KOPT-K1 (cell line): ENCODE data around the gene POLD1.

Experiments
- H3K27ac ChIP-seq: fragments of 200-600 bp; sonication (generic); 2 replicates; pipeline ENCODE4 v1.5.1; 2016; ENCODE audit warnings: antibody characterized with exemption, mild to moderate bottlenecking, low read depth, low read length; ENCODE audit not compliant: poor library complexity, severe bottlenecking
- H3K36me3 ChIP-seq: fragments of 200-600 bp; sonication (generic); 2 replicates; pipeline ENCODE4 v1.5.1; 2017; ENCODE audit warnings: antibody characterized with exemption, mild to moderate bottlenecking, low read length, moderate library complexity; ENCODE audit not compliant: insufficient read depth
- H3K9me3 ChIP-seq: fragments of 200-600 bp; sonication (generic); 2 replicates; pipeline ENCODE4 v1.5.1; 2017; ENCODE audit warnings: antibody characterized with exemption, low read length, mild to moderate bottlenecking; ENCODE audit not compliant: insufficient read depth, poor library complexity, severe bottlenecking

Gene POLD1

DNA sequence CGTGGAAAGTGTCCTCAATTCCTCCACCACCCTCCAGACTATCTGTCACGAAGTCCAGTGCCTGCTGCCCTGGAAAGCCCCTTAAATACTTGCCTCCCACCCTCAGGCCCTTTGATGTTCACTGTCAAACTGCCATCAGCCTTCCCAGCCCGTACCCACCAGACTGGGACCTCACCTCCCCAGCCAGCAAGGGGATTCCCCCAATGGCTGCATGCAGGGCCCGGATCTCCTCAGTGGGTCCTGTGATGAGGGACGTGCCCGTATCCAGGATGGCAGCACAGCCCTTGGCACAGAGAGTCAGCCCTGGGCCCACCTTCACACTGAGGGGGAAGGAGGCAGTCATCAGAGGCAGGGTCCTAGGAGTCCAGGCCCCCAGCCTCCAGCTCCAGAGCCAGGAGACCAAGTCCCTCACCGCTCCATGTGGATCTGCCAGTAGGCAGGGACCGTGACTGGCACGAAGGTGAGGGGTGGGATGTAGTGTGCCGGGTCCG is 24.8 kb upstream of the POLD1 start:
- Histone ChIP-seq H3K27ac (no peak overlapping the region), H3K9me3 (no peaks in the 10 kb centered on the region), H3K36me3 (no peaks in the 10 kb centered on the region)

DNA sequence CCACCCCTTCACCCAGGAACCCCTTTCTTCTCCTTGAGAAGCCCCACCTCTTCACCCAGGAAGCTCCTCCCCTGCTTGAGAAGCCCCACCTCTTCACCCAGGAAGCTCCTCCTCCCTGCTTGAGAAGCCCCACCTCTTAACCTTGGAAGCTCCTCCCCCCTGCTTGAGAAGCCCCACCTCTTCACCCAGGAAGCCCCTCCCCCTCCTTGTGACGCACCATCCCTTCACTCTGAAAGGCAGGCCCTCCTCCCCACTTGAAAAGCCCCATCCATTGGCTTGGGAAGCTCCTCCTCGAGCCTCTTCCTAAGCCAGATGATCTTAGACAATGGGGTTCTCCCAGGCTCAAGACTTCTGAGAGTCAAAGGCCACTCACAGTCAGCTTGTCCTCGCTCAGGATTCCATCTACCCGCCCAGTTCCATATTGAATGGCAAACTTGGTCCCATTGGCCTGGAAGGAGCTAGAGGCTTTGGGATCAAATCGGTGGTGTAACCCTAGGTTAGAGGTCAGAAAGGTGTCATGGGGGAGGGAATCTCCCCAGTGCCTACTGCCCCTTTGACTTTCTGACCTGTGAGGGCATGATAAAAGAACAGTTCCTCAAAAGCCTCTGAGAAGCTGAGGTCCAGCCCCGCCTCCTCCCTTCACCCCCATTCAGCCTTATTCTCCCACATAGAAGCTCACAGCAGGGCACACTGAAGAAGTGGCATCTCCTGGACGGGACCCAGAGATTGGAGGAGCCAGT is 22.7 kb upstream of the POLD1 start:
- no peaks in the 10 kb centered on the region for H3K9me3 ChIP-seq
- no peak overlapping the region for H3K27ac ChIP-seq
- no peaks in the 10 kb centered on the region for H3K36me3 ChIP-seq

DNA sequence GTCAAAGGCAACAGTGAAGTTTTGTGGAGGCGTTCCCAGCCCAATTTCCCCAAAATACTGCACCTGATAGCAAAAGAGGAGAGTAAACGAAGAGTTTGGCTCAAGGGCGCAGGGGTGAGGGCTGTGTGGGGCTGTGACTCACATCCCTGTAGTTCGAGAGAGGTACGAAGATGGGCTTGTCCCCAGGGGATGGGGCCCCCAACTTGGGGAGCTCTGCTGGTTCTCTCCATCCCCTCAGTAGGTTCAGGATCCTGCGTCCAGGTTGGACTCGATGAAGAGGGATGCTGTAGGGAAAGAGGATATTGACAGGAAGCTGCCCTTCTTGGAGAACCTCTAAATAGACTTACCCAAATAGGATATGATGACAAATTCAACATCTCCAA is 22.1 kb upstream of the POLD1 start:
- Histone ChIP-seq H3K9me3 (no peaks in the 10 kb centered on the region), H3K36me3 (no peaks in the 10 kb centered on the region), H3K27ac (no peak overlapping the region)

DNA sequence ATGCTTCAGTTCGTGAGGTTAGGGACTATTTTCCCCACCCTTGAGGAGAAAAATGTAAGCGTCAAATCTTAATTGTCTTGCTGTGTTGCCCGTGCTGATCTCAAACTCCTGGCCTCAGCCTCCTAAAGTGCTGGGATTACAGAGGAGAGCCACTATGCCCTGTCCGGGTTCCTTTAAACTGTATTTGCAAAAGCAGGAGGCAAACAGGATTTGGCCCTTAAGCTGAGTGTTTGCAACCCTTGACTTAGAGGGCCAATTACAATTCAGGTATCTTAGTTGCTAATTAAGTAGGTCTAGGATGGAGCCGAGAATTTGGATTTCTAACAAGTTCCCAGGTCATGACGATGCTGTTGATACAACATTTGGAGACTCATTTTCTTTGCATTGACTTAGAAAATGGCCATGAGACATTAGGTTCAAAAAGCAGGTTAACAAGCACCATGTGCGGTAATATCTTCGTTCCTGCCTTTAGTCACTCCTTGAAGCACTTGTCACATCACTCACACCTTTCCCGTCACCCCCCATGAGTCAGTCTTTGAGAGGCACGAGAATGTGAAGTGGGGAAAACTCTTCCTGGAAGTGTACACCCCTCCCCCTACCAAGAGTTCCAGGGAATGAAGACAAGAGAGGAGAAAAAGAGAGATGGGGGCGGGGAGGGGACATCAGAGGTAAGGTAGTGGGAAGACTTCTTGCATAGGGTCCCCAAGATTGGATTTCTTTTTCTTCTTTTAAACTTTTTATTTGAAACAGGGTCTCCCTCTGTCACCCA is 21.3 kb upstream of the POLD1 start:
- no peaks in the 10 kb centered on the region for H3K9me3 ChIP-seq

DNA sequence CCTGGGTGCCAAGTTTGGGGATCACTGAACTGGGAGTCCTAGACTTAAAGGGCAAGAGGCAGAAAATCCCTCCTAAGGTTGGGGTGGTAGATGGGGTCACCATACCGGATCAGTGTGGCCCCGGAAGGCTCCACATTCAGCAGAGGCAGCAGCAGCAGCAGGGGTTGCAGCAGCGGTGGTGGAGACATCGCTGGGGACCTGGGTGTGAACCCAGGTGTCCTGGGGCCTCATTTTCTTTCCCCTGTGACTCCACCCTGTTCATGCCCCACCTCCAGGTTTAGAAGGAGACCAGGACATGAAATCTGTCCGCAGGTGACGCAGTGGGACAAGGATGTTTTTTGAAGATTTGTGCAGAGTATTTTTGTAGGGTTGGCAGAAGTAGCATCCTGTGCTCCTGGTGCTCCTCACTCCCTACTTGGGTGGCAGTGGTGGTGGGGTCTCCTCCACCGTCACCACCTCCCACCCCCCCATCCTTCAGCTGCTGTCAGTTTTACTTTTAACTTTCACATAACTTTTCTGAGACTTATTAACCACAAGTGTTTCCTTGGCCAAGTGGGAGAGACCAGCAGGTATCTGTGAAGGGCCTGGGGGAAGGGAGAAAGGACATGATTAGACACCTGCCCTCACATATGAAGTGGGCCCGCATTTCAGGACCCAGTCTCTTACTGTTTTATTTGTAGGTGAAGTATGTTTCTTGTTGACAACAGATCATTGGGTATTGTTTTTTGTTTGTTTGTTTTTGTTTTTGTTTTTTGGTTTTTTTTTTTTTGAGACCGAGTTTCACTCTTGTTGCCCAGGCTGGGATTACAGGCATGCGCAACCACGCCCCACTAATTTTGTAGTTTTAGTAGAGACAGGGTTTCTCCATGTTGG is 18.5 kb upstream of the POLD1 start, which contains the start of gene NAPSA:
Gene NAPSA, minus strand, starts transcription at position 206 of the 873 bp plus-strand sequence. Its CDS starts 18 bp downstream, at position 188.
- H3K36me3 ChIP-seq, result no peaks in the 10 kb centered on the region
- H3K9me3 ChIP-seq, result no peaks in the 10 kb centered on the region
- H3K27ac ChIP-seq, result peak within 1 kb of the TSS; percentile 39

More for the DNA sequence above, 21.3 kb upstream of the POLD1 start:
- Histone ChIP-seq H3K36me3 (no peaks in the 10 kb centered on the region), H3K27ac (no peak overlapping the region)

DNA sequence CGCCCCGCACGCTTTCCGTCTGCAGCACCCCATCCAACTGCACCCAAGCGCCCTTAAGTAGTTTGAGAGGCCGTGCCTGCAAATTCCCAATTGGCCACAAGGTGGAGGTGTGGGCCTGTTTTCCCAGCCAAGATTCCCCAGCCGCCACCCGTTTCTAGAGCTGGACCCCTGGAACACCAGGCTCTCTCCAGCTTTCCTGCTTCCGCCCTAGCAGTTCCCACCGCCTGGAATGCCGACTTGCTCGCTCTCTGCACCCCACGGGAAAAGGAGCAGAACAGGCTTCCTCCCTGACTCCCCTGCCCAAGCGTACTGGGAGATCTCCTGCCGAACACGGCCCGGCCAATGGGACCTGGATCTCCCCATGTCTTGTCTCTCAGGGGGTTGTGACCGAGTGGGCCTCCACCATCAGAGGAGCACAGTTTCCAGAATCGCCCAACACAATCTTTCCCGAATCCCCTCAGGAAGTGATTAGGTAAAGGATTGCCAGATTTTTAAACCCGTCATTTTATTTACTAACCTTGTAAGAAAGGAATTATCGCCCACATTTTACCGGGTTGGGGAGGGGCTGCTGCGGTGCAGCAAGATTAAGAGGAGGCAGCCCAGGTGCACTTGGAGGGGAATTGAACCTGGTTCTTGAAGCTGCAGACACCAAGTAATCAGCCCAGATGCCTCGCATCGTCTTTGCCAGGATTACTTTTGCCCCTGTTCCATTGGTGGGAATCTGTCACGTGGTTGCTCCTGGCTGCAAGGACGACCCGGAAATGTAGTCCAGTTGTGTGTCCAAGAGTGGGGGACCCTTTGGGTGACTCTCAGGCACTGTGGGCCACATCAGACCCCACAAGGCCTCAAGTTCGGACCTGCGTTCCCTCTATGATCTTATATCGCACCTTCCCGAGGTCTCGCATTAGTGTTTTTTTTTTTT is 15.2 kb upstream of the POLD1 start:
- no peaks in the 10 kb centered on the region for H3K9me3 ChIP-seq

DNA sequence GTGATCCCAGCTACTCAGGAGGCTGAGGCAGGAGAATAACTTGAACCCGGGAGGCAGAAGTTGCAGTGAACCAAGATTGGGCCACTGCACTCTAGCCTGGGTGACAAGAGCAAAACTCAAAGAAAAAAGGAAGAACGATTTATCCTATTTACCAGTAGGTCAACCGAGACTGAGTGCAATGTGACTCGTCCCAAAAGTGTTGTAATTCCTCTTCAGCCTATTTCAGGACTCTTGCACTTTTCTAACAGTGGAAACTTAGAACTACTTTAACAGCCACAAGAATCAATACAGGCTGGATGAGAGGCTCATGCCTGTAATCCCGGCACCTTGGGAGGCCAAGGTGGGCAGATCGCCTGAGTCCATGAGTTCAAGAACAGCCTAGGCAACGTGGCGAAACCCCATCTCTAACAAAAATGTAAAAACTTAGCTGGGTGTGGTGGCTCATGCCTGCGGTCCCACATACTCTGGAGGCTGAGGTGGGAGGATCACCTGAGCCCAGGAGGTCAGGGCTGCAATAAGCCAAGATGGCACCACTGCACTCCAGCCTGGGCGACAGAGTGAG is 12.2 kb upstream of the POLD1 start:
- no peaks in the 10 kb centered on the region for H3K9me3 ChIP-seq
- H3K36me3 ChIP-seq, result no peaks in the 10 kb centered on the region
- H3K27ac ChIP-seq, result no peak overlapping the region

More for the DNA sequence above, 15.2 kb upstream of the POLD1 start:
- H3K27ac ChIP-seq, result peak overlapping the region; percentile 67
- H3K36me3 ChIP-seq, result no peaks in the 10 kb centered on the region

DNA sequence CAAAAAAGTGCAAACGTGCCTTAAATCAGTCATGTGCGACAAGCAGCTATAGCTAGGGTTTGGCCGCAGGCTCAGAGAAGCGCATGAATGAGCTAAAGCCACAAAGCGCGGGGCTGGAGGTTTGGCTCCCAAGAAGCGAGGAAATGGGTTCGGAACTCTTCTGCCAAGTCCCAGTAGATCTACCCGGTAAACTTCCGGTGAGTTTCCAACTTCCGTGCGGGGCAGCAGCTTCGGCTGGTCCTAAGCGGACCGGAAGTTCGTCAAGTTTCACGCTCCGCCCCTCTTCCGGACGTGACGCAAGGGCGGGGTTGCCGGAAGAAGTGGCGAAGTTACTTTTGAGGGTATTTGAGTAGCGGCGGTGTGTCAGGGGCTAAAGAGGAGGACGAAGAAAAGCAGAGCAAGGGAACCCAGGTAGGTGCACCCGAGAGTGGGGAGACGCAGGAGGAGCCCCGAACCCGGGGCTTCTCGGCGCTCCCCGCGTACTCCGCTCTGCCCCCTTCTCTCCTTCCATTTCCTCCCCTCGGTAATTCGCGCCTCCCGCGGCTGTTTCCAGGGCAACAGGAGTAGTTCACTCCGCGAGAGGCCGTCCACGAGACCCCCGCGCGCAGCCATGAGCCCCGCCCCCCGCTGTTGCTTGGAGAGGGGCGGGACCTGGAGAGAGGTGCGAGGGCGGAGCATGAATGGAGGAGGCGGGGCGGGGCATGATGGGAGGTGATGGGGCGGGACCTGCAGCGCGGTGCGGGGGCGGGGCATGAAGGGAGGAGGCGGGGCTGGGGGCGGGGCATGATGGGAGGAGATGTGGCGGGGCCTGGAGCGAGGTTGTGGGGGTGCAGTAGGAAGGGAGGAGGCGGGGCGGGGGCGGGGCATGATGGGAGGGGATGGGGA is 7.7 kb upstream of the POLD1 start, which contains the start of gene NR1H2:
Gene NR1H2, plus strand, starts transcription at position 292 of the 885 bp plus-strand sequence. CDS start 1,149 bp downstream, outside the sequence.
- peak within 1 kb of the TSS; percentile 79 for H3K27ac ChIP-seq
- H3K9me3 ChIP-seq, result no peaks in the 10 kb centered on the region
- H3K36me3 ChIP-seq, result peaks cover 41% of the 10 kb centered on the region

DNA sequence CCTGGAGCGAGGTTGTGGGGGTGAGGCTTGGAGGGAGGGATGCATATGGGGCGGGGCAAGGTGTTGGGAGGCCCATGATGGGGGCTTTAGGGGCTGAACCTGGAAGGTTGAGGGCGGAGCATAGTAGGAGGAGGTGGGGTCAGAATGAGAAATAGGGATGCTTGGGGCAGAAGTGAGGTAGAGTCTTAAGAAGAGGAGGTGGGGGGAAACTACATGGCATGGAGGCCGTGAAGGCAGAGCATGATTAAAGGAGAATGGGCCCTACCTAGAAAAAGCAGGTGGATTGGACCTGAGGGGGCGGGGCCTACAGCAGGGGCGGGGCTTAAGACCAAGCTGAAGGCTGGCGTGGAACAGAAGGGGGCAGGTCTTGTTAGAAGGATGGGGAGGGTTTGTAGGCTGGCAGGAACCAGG is 7.1 kb upstream of the POLD1 start:
- Histone ChIP-seq H3K27ac (no peak overlapping the region), H3K36me3 (peaks cover 47% of the 10 kb centered on the region), H3K9me3 (no peaks in the 10 kb centered on the region)

DNA sequence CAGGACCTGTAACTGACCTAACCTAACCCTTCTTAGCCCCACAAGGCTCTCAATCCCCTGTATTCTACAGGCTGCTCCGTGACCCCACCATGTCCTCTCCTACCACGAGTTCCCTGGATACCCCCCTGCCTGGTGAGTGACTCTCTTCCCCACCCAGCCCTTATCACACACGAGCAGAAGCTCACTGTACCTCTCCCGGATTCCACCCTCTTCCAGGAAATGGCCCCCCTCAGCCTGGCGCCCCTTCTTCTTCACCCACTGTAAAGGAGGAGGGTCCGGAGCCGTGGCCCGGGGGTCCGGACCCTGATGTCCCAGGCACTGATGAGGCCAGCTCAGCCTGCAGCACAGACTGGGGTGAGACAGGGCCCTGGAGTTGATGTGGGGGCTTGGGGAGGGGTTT is 6.6 kb upstream of the POLD1 start:
- H3K9me3 ChIP-seq, result no peaks in the 10 kb centered on the region
- no peak overlapping the region for H3K27ac ChIP-seq
- H3K36me3 ChIP-seq, result peaks cover 52% of the 10 kb centered on the region

DNA sequence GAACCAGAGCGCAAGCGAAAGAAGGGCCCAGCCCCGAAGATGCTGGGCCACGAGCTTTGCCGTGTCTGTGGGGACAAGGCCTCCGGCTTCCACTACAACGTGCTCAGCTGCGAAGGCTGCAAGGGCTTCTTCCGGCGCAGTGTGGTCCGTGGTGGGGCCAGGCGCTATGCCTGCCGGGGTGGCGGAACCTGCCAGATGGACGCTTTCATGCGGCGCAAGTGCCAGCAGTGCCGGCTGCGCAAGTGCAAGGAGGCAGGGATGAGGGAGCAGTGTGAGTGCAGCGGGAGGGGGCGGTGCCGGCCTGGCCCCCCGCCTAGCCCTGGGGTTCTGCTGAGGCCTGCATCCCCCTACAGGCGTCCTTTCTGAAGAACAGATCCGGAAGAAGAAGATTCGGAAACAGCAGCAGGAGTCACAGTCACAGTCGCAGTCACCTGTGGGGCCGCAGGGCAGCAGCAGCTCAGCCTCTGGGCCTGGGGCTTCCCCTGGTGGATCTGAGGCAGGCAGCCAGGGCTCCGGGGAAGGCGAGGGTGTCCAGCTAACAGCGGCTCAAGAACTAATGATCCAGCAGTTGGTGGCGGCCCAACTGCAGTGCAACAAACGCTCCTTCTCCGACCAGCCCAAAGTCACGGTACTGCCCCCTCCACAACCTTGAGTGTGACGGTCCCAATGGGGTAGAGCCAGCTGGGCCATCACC is 5.8 kb upstream of the POLD1 start:
- Histone ChIP-seq H3K36me3 (peaks cover 59% of the 10 kb centered on the region), H3K9me3 (no peaks in the 10 kb centered on the region), H3K27ac (no peak overlapping the region)

DNA sequence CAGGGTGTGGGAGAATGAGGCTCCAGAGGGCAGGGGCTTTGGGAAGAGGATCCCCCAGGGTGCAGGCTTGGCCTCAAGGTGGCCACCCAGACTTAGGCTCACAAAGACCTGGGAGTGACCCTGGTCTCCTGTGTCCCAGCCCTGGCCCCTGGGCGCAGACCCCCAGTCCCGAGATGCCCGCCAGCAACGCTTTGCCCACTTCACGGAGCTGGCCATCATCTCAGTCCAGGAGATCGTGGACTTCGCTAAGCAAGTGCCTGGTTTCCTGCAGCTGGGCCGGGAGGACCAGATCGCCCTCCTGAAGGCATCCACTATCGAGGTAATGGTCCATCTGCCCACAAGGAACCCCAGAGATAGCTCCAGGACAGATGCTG is 5.3 kb upstream of the POLD1 start:
- Histone ChIP-seq H3K27ac (no peak overlapping the region), H3K36me3 (peaks cover 59% of the 10 kb centered on the region), H3K9me3 (no peaks in the 10 kb centered on the region)
